Common myeloid progenitor, CD34-positive (primary cell): ENCODE measurements around the gene TMEM114.
"Not testable (repeated sequence)": the region's sequence is repeated elsewhere in the genome, so short reads cannot be mapped to it uniquely, and the experiment has no call there.

Experiments used
- CTCF ChIA-PET: fragments of 350-600 bp; sonication (Branson Sonifier 250); formaldehyde crosslinking; loops from one replicate; lab custom pipeline; 2021; ENCODE audit warnings: antibody characterized with exemption; lab: Charles Lee
- POLR2A ChIA-PET: fragments of 350-600 bp; sonication (Branson Sonifier 250); formaldehyde crosslinking; loops from one replicate; lab custom pipeline; 2021; ENCODE audit warnings: antibody characterized with exemption; lab: Charles Lee
- DNase-seq, 3 donors: peaks; one replicate each; pipeline versions ENCODE4 v3.0.0 to v3.0.0-alpha.2; 2013
- H3K27ac ChIP-seq, 2 experiments: 1 replicate in 1 of 2; 2 replicates in 1 of 2; pipeline ENCODE4 v1.7.0; 2013; ENCODE audit warnings: inconsistent platforms in 2 of 2, low read length in 2 of 2, mild to moderate bottlenecking in 2 of 2, low read depth in 1 of 2, moderate library complexity in 1 of 2; ENCODE audit not compliant: severe bottlenecking in 2 of 2, insufficient read depth in 1 of 2, poor library complexity in 1 of 2
- H3K27me3 ChIP-seq, 5 experiments: replicated peaks in 2 of 5; 1 replicate in 3 of 5; 2 replicates in 2 of 5; pipeline versions ENCODE4 v1.6.1 to v1.7.0; 2013; ENCODE audit warnings: low read length in 4 of 5, mild to moderate bottlenecking in 2 of 5, moderate library complexity in 2 of 5, inconsistent platforms in 1 of 5; ENCODE audit not compliant: insufficient read depth in 5 of 5, control insufficient read depth in 4 of 5
- H3K36me3 ChIP-seq, 4 experiments: 1 replicate in 2 of 4; 2 replicates in 2 of 4; pipeline versions ENCODE4 v1.6.1 to v1.7.0; 2013; ENCODE audit warnings: low read length in 3 of 4, control low read depth in 1 of 4, mild to moderate bottlenecking in 1 of 4; ENCODE audit not compliant: control insufficient read depth in 4 of 4, insufficient read depth in 4 of 4
- H3K4me1 ChIP-seq, 4 experiments: 1 replicate in 3 of 4; 2 replicates in 1 of 4; pipeline versions ENCODE4 v1.6.1 to v1.7.1; 2013; ENCODE audit warnings: low read length in 3 of 4, mild to moderate bottlenecking in 3 of 4, control low read depth in 1 of 4, inconsistent platforms in 1 of 4, moderate library complexity in 1 of 4; ENCODE audit not compliant: control insufficient read depth in 4 of 4, insufficient read depth in 4 of 4; ENCODE audit errors: control extremely low read depth in 1 of 4
- H3K4me3 ChIP-seq, 7 experiments: 1 replicate in 4 of 7; 2 replicates in 3 of 7; pipeline versions ENCODE4 v1.5.1 to v1.7.0; 2013; ENCODE audit warnings: mild to moderate bottlenecking in 7 of 7, low read length in 6 of 7, moderate library complexity in 6 of 7, inconsistent platforms in 2 of 7, low read depth in 2 of 7, control low read depth in 1 of 7; ENCODE audit not compliant: insufficient read depth in 4 of 7, control insufficient read depth in 1 of 7; ENCODE audit errors: extremely low read depth in 1 of 7
- H3K9me3 ChIP-seq, 5 experiments: 1 replicate in 4 of 5; 2 replicates in 1 of 5; pipeline versions ENCODE4 v1.6.1 to v1.7.1; 2013; ENCODE audit warnings: low read length in 4 of 5, mild to moderate bottlenecking in 2 of 5, inconsistent platforms in 1 of 5, low read depth in 1 of 5, moderate library complexity in 1 of 5; ENCODE audit not compliant: control insufficient read depth in 4 of 5, insufficient read depth in 2 of 5; ENCODE audit errors: control extremely low read depth in 1 of 5
- WGBS: methylation state at CpG from one replicate; pipeline ENCODE4 v1.1.5; 2013; ENCODE audit not compliant: insufficient coverage; 5-methylcytosine and 5-hydroxymethylcytosine counted together

The TMEM114 gene

GRCh38 chr16:8564934-8565345, 25.4 kb downstream of the TMEM114 start:
- WGBS, result 88% methylated on average over 1 of the region's 1 CpG
- Histone ChIP-seq H3K4me1 (peaks cover 0 to 2% (median 0%) of the 10 kb centered on the region in 4 experiments), H3K9me3 (peaks cover 0 to 6% (median 2%) of the 10 kb centered on the region in 5 experiments), H3K27me3 (peaks cover 0 to 5% (median 0%) of the 10 kb centered on the region in 5 experiments), H3K4me3 (no peak overlapping the region), H3K36me3 (no peaks in the 10 kb centered on the region), H3K27ac (no peak overlapping the region)
- POLR2A ChIA-PET, result no interaction called here
- peak in 1 of 3 donors; percentile 54 for DNase-seq
- CTCF ChIA-PET, result no interaction called here

- H3K4me3 ChIP-seq, H3K36me3 ChIP-seq, H3K27me3 ChIP-seq, H3K27ac ChIP-seq, H3K4me1 ChIP-seq, POLR2A ChIA-PET, H3K9me3 ChIP-seq, CTCF ChIA-PET: not testable (repeated sequence)
- DNase-seq, result peak in 1 of 3 donors; percentile 37
- WGBS, result 100% methylated on average over 1 of the region's 3 CpGs
These were observed 26.3 kb downstream of the TMEM114 start for GRCh38 chr16:8563944-8564540.

GRCh38 chr16:8561496-8561895, 28.8 kb downstream of the TMEM114 start:
- CTCF ChIA-PET, result interaction anchor here (1.0 kb wide), 1 partner anchor 83 kb away, joined by 3 read pairs; no protein-coding TSS in a partner anchor
- 93% methylated on average over 2 of the region's 2 CpGs for WGBS
- Histone ChIP-seq H3K36me3 (no peaks in the 10 kb centered on the region), H3K9me3 (peaks cover 0 to 6% (median 2%) of the 10 kb centered on the region in 5 experiments), H3K4me1 (no peaks in the 10 kb centered on the region), H3K27me3 (peaks cover 0 to 4% (median 0%) of the 10 kb centered on the region in 5 experiments), H3K27ac (no peak overlapping the region), H3K4me3 (no peak overlapping the region)
- POLR2A ChIA-PET, result no interaction called here
- peak in 1 of 3 donors; percentile 12 for DNase-seq

- Histone ChIP-seq H3K4me1 (no peaks in the 10 kb centered on the region), H3K4me3 (no peak overlapping the region), H3K27ac (no peak overlapping the region), H3K9me3 (no peaks in the 10 kb centered on the region), H3K27me3 (peaks cover 0 to 21% (median 3%) of the 10 kb centered on the region in 5 experiments), H3K36me3 (no peaks in the 10 kb centered on the region)
- ChIA-PET CTCF (interaction anchor here (1.1 kb wide), 1 partner anchor 13 kb away, joined by 5 read pairs; no protein-coding TSS in a partner anchor), POLR2A (no interaction called here)
- DNase-seq, result no peak
- 92% methylated on average over 8 of the region's 9 CpGs for whole genome bisulfite sequencing
These were observed 34.9 kb downstream of the TMEM114 start for GRCh38 chr16:8555400-8555799.

- H3K4me1 ChIP-seq, result no peaks in the 10 kb centered on the region
- POLR2A ChIA-PET, result no interaction called here
- CTCF ChIA-PET, result interaction anchor here (1.1 kb wide), 1 partner anchor 14 kb away, joined by 5 read pairs; no protein-coding TSS in a partner anchor
- H3K36me3 ChIP-seq, result no peaks in the 10 kb centered on the region
- H3K27me3 ChIP-seq, result peaks cover 0 to 24% (median 3%) of the 10 kb centered on the region in 5 experiments
- no peak overlapping the region for H3K4me3 ChIP-seq
- DNase-seq, result no peak
- WGBS, result 100% methylated on average over 1 of the region's 2 CpGs
- no peaks in the 10 kb centered on the region for H3K9me3 ChIP-seq
- no peak overlapping the region for H3K27ac ChIP-seq
These were observed 35.4 kb downstream of the TMEM114 start for GRCh38 chr16:8554881-8555280.

DNA sequence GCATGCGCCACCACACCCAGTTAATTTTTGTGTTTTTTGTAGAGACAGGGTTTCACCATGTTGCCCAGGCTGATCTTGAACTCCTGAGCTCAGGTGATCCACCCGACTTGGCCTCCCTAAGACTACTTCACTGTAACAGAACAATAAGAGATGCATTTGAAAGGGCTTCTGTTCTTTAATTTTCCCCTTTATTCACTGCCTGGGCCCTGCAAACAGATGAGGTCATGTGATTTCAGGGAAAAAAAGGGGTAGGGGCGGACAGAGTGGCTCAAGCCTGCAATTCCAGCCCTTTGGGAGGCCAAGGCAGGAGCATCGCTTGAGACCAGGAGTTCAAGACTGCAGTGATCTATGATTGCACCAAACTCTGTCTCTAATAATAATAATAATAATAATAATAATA, 36.3 kb downstream of the TMEM114 start:
- POLR2A ChIA-PET, result no interaction called here
- CTCF ChIA-PET, result interaction anchor here (1.1 kb wide), 1 partner anchor 15 kb away, joined by 5 read pairs; no protein-coding TSS in a partner anchor
- H3K4me1 ChIP-seq, result no peaks in the 10 kb centered on the region
- H3K27me3 ChIP-seq, result peaks cover 0 to 28% (median 6%) of the 10 kb centered on the region in 5 experiments
- no CpG with 5 or more reads among the region's 4 CpGs for WGBS
- H3K4me3 ChIP-seq, result no peak overlapping the region
- H3K27ac ChIP-seq, result no peak overlapping the region
- no peaks in the 10 kb centered on the region for H3K36me3 ChIP-seq
- no peak for DNase-seq
- H3K9me3 ChIP-seq, result no peaks in the 10 kb centered on the region

- ChIA-PET POLR2A (interaction anchor here (0.6 kb wide), 1 partner anchor 446 kb away, joined by 3 read pairs; no protein-coding TSS in a partner anchor), CTCF (interaction anchor here (1.6 kb wide), 1 partner anchor 15 kb away, joined by 5 read pairs; no protein-coding TSS in a partner anchor)
- H3K27ac ChIP-seq, result no peak overlapping the region
- no peak for DNase-seq
- H3K4me1 ChIP-seq, result no peaks in the 10 kb centered on the region
- H3K4me3 ChIP-seq, result no peak overlapping the region
- H3K9me3 ChIP-seq, result no peaks in the 10 kb centered on the region
- peaks cover 0 to 30% (median 6%) of the 10 kb centered on the region in 5 experiments for H3K27me3 ChIP-seq
- 18% methylated on average over 8 of the region's 11 CpGs for WGBS
- no peaks in the 10 kb centered on the region for H3K36me3 ChIP-seq
These were observed 37.7 kb downstream of the TMEM114 start for GRCh38 chr16:8552487-8553221.
